ENCODE results near the gene WFDC13. TPM values are rescaled to one million over a fixed set of nuclear protein-coding genes. Genes with fewer than 3 reads are reported as not detected.
"Not testable (repeated sequence)": the region's sequence is repeated elsewhere in the genome, so short reads cannot be mapped to it uniquely, and the experiment has no call there.

WFDC13 gene
- polyA plus RNA-seq, 3 donors: not detected

DNA sequence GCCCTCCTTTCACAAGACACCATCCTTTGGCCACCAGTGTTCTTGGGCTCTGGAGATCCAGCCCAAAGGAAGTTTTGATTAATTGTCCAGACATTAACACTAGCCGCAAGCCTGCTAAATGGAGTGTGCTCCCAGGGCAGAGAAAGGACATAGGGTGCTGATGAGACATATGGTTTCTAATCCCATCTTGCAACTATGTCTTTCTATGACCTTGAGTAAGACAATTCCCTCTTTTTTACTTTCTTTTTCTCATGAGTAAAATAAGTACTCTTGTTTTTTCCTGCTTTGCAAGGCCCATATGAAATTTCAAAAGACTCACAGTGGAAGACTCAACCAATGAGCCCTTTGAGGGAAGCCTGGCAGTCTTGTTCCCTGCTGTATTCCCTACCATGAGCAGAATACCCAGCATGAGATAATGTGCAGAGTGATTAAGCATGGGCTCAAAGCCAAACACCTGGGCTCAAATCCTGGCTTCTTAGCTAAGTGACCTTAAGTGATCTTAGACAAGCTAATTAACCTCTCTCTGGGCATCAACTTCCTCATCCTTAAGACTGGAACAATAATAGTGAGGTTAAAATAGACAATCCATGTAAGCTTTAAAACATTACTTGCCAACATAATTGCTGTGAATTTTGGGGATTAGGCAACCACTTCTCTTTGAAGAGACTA lies 3.3 kb downstream of the WFDC13 start, which contains the start of gene WFDC10B:
Gene WFDC10B, minus strand, starts transcription at position 51 of the 669 bp plus-strand sequence. CDS start 19,027 bp downstream, outside the sequence.
- Mint-ChIP-seq H3K4me1 (no peaks in the 10 kb centered on the region), H3K36me3 (no peaks in the 10 kb centered on the region), H3K4me3 (no peak within 1 kb of the TSS), H3K27ac (no peak within 1 kb of the TSS), H3K27me3 (ENCODE audit: low read depth in 3 of 3) (peaks cover 0 to 26% (median 0%) of the 10 kb centered on the region in 3 donors), H3K9me3 (peaks cover 0 to 2% (median 0%) of the 10 kb centered on the region in 7 donors)
- no peaks in the 10 kb centered on the region for H3K4me1 ChIP-seq (ENCODE audit: control insufficient read depth in 1 of 2, insufficient read depth in 2 of 2, low read length in 2 of 2)
- H2AFZ ChIP-seq (ENCODE audit: insufficient read depth, low read depth, low read length, poor library complexity, severe bottlenecking): no peak within 1 kb of the TSS
- H3K4me2 ChIP-seq (replicated peaks; ENCODE audit: extremely low read depth, low read length, poor library complexity, severe bottlenecking): no peak within 1 kb of the TSS
- no peaks in the 10 kb centered on the region for H4K20me1 ChIP-seq (ENCODE audit: insufficient read depth, low read length)
- no CpG with 5 or more reads among the region's 1 CpG for WGBS (ENCODE audit: insufficient coverage)
- H3K4me3 ChIP-seq (replicated peaks in 1 of 3; ENCODE audit: low read depth in 2 of 3, low read length in 3 of 3): no peak within 1 kb of the TSS
- TF ChIP-seq, protein P1, sequence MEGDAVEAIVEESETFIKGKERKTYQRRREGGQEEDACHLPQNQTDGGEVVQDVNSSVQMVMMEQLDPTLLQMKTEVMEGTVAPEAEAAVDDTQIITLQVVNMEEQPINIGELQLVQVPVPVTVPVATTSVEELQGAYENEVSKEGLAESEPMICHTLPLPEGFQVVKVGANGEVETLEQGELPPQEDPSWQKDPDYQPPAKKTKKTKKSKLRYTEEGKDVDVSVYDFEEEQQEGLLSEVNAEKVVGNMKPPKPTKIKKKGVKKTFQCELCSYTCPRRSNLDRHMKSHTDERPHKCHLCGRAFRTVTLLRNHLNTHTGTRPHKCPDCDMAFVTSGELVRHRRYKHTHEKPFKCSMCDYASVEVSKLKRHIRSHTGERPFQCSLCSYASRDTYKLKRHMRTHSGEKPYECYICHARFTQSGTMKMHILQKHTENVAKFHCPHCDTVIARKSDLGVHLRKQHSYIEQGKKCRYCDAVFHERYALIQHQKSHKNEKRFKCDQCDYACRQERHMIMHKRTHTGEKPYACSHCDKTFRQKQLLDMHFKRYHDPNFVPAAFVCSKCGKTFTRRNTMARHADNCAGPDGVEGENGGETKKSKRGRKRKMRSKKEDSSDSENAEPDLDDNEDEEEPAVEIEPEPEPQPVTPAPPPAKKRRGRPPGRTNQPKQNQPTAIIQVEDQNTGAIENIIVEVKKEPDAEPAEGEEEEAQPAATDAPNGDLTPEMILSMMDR (IDR thresholded peaks at IDR 0.05): no peak
- no peak within 1 kb of the TSS for H3K27ac ChIP-seq (ENCODE audit: low read depth in 1 of 2, low read length in 2 of 2)
- intact Hi-C loops (cut with micrococcal nuclease): no loop called here
- no peak for DNase-seq
- no peaks in the 10 kb centered on the region for H3K27me3 ChIP-seq (ENCODE audit: control insufficient read depth in 2 of 2, insufficient read depth in 2 of 2, low read length in 2 of 2)
- H3K9ac ChIP-seq (ENCODE audit: insufficient read depth, low read length, poor library complexity, severe bottlenecking): no peak within 1 kb of the TSS
- no peaks in the 10 kb centered on the region for H3K36me3 ChIP-seq (replicated peaks in 1 of 2; ENCODE audit: control insufficient read depth in 1 of 2, insufficient read depth in 2 of 2, low read length in 2 of 2)
- no peaks in the 10 kb centered on the region for H3K79me2 ChIP-seq (ENCODE audit: insufficient read depth, low read length)
- no peaks in the 10 kb centered on the region for H3K9me3 ChIP-seq (replicated peaks in 1 of 2; ENCODE audit: control insufficient read depth in 1 of 2, insufficient read depth in 1 of 2, low read length in 2 of 2)

DNA sequence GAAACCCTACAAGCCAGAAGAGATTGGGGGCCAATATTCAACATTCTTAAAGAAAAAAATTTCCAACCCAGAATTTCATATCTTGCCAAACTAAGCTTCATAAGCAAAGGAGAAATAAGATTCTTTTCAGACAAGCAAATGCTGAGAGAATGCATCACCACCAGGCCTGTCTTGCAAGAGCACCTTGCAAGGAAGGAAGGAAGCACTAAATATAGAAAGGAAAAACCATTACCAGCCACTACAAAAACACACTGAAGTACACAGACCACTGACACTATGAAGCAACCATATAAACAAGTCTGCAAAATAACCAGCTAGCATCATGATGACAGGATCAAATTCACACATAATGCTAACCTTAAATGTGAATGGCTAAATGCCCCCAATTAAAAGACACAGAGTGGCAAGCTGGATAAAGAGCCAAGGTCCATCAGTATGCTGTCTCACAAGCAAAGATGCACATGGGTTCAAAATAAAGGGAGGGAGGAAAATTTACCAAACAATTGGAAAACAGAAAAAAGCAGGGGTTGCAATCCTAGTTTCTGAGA lies 14.4 kb downstream of the WFDC13 start:
- H3K79me2 ChIP-seq (ENCODE audit: insufficient read depth, low read length); H3K4me3 Mint-ChIP-seq; H3K4me2 ChIP-seq (replicated peaks; ENCODE audit: extremely low read depth, low read length, poor library complexity, severe bottlenecking); H3K4me3 ChIP-seq (replicated peaks in 1 of 3; ENCODE audit: low read depth in 2 of 3, low read length in 3 of 3); H3K4me1 Mint-ChIP-seq; H3K9ac ChIP-seq (ENCODE audit: insufficient read depth, low read length, poor library complexity, severe bottlenecking); H3K9me3 Mint-ChIP-seq; H3K36me3 ChIP-seq (replicated peaks in 1 of 2; ENCODE audit: control insufficient read depth in 1 of 2, insufficient read depth in 2 of 2, low read length in 2 of 2); H4K20me1 ChIP-seq (ENCODE audit: insufficient read depth, low read length); DNase-seq; H3K9me3 ChIP-seq (replicated peaks in 1 of 2; ENCODE audit: control insufficient read depth in 1 of 2, insufficient read depth in 1 of 2, low read length in 2 of 2); H3K4me1 ChIP-seq (ENCODE audit: control insufficient read depth in 1 of 2, insufficient read depth in 2 of 2, low read length in 2 of 2); intact Hi-C loops (cut with micrococcal nuclease); H3K27me3 ChIP-seq (ENCODE audit: control insufficient read depth in 2 of 2, insufficient read depth in 2 of 2, low read length in 2 of 2); H3K27ac ChIP-seq (ENCODE audit: low read depth in 1 of 2, low read length in 2 of 2); H2AFZ ChIP-seq (ENCODE audit: insufficient read depth, low read depth, low read length, poor library complexity, severe bottlenecking); H3K36me3 Mint-ChIP-seq; H3K27ac Mint-ChIP-seq: not testable (repeated sequence)
- H3K27me3 Mint-ChIP-seq (ENCODE audit: low read depth in 3 of 3): peaks cover 6 to 18% (median 7%) of the 10 kb centered on the region in 3 donors

Measured in CD14-positive monocyte (primary cell).